ENCODE measurements around the gene ERBB4.

The ERBB4 gene

GRCh38 chr2:211468217-211468616 is 1070.4 kb downstream of the ERBB4 start:
- no peak for DNase-seq (ENCODE audit: low spot score)

DNA sequence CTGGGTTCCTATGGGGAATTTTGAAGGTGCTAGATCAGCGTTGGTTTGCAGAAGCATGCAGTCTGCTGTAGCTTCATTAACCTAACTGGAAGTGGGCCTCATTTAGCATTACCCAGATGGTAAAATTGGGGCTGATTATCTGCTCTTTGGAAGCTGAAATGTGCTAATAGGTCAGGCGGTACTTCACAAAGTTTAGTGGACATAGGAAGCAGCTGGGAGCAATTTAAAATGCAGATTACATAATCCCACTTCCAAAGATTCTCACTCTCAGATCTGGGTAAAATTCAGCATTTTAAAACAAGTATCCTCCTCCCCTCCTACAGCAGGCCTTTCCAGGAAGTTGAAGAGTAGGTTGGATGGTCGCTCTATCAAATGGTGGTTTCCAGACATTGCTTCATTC is 1075.2 kb downstream of the ERBB4 start:
- DNase-seq (ENCODE audit: low spot score) = no peak

GRCh38 chr2:211458974-211459373 is 1079.6 kb downstream of the ERBB4 start:
- no peak for DNase-seq (ENCODE audit: low spot score)

DNA sequence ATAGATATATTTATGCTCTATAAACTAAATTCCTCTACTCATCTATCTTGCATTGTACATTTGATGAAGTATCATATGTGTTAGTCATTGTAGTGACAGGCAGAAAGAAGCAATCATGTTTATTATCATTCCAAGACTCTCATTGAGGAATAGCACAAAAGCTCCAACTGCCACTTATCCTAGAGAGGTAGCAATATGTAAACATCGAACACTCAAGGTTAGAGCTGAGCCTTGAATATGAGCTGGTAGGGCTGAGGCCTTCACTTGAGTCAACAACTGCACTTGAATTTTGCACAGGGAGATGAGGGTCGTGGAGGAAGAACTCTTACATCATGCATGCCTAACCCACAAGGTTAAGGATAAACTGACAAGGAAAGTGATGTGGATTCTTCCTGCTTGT is 1081.3 kb downstream of the ERBB4 start:
- DNase-seq (ENCODE audit: low spot score) = no peak

DNA sequence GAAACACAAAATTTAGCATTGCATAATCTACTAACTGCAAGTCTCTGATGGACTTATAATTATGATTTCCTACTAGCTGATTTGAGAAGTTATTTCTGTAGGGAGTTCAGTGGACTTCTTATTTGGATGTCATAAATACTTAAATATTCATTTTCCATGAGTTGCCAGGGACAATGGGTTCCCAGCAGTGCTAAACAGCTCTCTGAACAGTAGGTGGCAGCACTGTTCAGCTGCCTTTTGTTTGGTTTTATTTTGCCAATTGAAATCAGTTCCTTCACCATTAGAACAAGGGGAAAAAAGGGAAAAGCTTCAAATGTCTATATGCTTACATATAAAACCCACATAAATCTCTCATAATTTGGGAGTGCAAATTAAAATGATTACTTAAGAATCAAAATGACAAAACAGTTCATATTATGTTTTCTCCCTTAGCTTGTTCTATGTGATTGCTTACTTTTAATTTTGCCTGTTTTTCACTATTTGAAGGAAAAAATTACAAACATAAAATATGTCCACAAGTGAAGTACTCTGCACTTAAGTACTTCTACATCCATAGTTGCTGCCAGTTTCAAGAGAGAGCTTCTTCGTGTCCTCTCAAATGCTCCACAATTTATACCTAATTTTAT is 1083.3 kb downstream of the ERBB4 start:
- DNase-seq (ENCODE audit: low spot score) = peak; percentile 72

DNA sequence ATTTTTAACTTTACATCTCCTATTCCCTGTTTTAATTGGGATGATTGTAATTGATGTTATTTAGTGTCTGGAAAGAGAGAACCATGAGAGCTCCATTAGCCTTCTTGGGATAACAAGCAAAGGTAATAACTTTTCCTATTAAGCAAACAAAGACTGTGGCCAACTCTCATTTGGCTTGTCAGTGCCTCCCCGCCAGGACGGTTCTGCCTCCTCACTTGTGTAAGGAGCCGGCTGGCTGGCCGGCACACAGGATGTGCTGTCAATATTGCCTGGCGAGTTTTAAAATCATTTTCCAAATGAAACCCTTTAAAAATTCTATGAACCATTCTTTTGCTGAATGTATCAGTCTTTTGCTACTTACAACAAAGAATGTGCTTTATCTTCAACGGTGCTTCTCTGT is 1083.9 kb downstream of the ERBB4 start:
- DNase-seq (ENCODE audit: low spot score) = no peak

- DNase-seq (ENCODE audit: low spot score) = no peak
These were observed 1085.2 kb downstream of the ERBB4 start for GRCh38 chr2:211453311-211453887.

- DNase-seq (ENCODE audit: low spot score) = no peak
These were observed 1087.0 kb downstream of the ERBB4 start for GRCh38 chr2:211451642-211452041.

- DNase-seq (ENCODE audit: low spot score) = no peak
These were observed 1088.8 kb downstream of the ERBB4 start for GRCh38 chr2:211449819-211450218.

DNA sequence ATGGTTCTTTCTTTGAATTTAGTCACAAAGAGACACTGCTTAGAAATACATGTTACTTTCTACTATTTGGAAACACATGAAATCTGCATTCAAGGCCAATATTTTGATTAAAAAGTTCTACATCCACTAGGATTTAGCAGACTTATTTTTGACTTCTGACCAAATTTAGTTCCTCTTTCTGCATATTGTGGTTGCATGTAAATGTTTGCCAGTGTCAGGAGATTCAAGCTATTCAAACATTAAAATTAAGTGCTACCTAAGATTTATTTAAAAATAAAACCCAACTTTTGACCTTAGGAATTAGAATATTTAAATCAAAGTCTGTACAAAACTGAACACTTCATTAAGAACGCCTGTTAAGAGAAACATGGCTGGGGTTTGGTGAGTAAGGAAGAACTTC is 1091.1 kb downstream of the ERBB4 start:
- no peak for DNase-seq (ENCODE audit: low spot score)

GRCh38 chr2:211440107-211440506 is 1098.5 kb downstream of the ERBB4 start:
- DNase-seq (ENCODE audit: low spot score) = no peak

GRCh38 chr2:211439011-211439410 is 1099.6 kb downstream of the ERBB4 start:
- DNase-seq (ENCODE audit: low spot score) = no peak

GRCh38 chr2:211437396-211437795 is 1101.2 kb downstream of the ERBB4 start:
- DNase-seq (ENCODE audit: low spot score) = no peak

DNA sequence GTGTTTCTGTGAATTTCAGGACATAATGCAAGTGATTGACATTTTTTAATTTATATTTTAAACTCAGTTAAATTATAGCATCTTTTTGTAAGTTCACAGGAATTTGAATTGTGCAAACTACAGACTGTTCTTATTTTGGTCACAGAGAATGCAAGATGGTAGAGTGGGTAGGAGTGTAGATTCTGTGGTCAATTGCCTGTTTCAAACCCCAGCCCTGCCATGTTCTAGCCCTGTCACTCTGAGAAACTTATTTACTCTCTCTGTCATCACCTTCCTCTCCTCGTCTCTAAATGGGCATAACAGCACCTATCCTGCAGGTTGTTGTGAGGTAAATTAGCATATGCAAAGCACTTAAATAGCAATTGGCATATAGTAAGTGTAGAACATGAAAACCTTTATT is 1102.4 kb downstream of the ERBB4 start:
- DNase-seq (ENCODE audit: low spot score) = no peak

GRCh38 chr2:211435331-211435730 is 1103.3 kb downstream of the ERBB4 start:
- no peak for DNase-seq (ENCODE audit: low spot score)

DNA sequence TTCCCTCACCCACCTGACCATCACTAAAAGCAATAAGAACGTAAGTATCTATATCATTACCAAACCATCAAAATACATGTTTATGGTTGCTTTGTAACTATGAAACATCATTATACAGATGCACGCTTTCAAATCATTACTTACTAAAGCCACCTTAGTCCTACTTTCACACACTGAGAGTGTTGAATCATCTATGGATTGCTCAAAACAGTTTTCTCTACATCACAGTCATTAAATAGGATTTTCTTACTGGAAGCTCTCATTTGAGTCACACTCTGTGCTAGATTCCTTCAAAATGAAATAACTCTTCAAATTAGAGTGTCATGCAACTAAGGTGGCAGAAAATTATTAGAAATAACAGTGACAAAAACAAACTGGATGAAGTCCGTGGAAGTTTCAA is 1103.8 kb downstream of the ERBB4 start:
- DNase-seq (ENCODE audit: low spot score) = no peak

GRCh38 chr2:211429256-211429920 is 1109.2 kb downstream of the ERBB4 start:
- DNase-seq (ENCODE audit: low spot score) = no peak

DNA sequence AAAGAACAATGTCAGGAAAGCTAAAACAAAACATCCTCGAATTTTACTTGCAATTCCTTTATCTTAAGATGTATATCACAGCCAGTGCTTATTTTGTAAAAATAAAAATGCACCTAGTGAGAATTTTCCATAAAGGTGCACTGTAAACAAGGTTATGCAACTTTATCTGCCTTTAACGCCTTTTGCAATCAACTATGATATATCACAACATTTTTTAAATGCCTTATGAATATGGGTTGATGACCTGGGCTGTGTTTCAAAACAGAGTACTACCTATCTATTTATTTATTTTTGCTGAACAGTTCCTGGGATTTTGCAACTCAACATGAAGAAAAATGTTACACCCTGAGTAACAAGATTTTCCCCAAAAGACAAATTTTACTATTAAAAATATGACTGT is 1112.4 kb downstream of the ERBB4 start:
- no peak for DNase-seq (ENCODE audit: low spot score)

DNA sequence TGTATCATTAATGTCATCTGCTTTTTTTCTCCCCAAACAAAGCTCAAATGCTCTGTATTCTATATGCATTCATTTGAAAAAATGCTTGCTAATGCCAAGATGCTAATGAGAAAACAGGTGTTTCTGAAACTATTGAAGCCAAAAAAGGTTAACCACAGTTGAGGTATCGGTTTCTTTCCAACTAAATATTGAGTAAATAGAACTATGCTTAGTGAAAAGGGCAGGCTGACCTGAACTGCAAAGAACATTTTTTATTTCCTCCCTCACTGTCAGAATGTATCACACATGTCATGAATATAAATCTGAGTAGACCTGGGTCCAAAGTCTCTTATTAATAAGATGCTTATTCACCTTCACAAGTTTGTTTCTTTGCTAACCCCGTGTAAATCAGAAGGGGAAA is 1115.6 kb downstream of the ERBB4 start:
- no peak for DNase-seq (ENCODE audit: low spot score)

DNA sequence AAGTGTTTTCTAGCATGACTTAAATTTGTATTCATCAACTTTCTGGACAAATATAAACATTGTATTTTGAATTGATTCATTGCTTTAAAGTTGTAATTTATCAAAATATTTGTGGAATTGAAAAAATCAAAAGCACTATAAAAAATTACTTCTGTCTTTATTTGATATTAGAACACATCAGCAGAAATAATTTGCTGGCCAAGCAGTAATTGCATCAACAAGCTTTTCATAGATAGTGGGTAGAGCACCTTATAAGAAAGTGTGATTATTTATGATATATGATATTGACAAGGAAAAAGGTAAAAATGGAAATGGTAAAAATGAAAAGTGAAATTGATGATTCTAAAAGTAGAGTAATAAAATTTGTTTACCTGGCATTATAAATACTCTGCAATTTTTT is 1121.1 kb downstream of the ERBB4 start:
- no peak for DNase-seq (ENCODE audit: low spot score)

DNA sequence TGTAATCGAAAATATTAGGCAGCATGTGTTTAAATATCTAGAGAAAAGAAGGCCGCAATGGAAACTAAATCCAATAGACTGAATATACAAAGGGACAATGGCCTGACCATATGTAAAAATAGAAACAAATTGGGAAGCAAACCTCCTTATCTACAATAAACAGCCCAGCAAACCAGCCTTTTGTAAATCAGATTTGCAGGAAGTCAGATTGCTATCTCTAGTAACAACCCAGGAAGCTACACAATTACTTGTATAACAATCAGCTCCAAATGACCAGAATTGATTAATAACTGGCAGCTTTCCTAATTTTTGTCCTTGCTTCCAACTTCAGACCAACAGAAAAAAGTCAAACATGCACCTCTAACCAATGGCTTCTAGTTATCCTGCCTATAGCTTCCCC is 1122.2 kb downstream of the ERBB4 start:
- DNase-seq (ENCODE audit: low spot score) = no peak

DNA sequence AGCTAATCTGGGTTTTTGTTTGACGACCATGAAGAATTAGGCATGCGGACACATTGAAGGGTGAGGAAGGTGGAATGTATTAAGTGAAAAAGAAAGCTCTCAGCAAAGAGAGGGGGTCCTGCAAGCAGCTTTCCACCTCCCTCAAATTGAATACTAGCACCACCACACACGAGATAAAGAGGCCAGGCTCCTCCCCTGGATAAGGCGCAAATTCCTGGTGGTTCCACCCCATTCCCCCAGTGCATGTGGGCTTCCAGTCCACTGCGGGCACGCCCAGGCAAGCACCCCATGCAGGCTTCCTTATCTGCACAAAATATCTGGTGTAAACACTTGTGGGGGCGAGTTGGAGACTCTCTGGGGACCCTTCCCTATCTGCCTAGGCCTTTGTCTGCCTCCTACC is 1124.9 kb downstream of the ERBB4 start:
- DNase-seq (ENCODE audit: low spot score) = no peak

- no peak for DNase-seq (ENCODE audit: low spot score)
These were observed 1130.1 kb downstream of the ERBB4 start for GRCh38 chr2:211408483-211408891.

DNA sequence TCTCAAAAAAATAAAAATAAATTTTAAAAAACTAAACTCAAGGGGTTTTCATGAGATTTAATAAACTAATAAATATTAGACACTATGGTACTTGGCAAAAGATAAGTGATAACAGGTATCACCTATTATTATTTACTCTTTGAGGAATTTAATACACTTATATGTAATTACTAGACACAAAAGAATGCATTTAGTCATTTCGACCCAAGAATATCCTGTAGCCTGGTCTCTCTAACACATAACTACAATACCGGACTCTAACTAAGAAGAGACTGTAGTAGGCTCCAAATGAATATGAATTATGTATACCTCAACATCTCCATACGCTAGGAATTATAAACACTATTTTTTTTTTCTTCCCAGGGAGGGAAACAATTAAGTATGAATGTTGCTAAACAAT is 1131.5 kb downstream of the ERBB4 start:
- no peak for DNase-seq (ENCODE audit: low spot score)

Measured in GM03348 (cell line).